Activated naive CD8-positive, alpha-beta T cell treated with anti-CD3 and anti-CD28 coated beads, Interleukin-2, amount 50 U/mL, for 16 hours (primary cell): ENCODE data around the gene HCN2.
"Not testable (repeated sequence)": the region's sequence is repeated elsewhere in the genome, so short reads cannot be mapped to it uniquely, and the experiment has no call there.

ENCODE experiments used
- DNase-seq: peaks from one replicate; pipeline ENCODE4 v3.0.0-alpha.2; 2020; ENCODE audit warnings: low read depth, low spot score

The HCN2 gene

DNA sequence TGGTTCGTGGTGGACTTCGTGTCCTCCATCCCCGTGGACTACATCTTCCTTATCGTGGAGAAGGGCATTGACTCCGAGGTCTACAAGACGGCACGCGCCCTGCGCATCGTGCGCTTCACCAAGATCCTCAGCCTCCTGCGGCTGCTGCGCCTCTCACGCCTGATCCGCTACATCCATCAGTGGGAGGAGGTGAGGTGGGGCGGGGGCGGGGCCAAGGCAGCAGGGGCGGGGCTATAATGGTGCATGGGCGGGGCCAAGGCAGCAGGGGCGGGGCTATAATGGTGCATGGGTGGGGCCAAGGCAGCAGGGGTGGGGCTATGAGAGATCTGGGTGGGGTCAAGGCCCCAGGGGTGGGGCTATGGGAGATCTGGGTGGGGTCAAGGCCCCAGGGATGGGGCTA is 14.1 kb downstream of the HCN2 start:
- not testable (repeated sequence) for DNase-seq

GRCh38 chr19:604355-604754 is 14.7 kb downstream of the HCN2 start:
- DNase-seq = no peak

GRCh38 chr19:605061-605971 is 15.6 kb downstream of the HCN2 start:
- DNase-seq = not testable (repeated sequence)

- no peak for DNase-seq
Observed at GRCh38 chr19:607301-608154, 17.8 kb downstream of the HCN2 start.

DNA sequence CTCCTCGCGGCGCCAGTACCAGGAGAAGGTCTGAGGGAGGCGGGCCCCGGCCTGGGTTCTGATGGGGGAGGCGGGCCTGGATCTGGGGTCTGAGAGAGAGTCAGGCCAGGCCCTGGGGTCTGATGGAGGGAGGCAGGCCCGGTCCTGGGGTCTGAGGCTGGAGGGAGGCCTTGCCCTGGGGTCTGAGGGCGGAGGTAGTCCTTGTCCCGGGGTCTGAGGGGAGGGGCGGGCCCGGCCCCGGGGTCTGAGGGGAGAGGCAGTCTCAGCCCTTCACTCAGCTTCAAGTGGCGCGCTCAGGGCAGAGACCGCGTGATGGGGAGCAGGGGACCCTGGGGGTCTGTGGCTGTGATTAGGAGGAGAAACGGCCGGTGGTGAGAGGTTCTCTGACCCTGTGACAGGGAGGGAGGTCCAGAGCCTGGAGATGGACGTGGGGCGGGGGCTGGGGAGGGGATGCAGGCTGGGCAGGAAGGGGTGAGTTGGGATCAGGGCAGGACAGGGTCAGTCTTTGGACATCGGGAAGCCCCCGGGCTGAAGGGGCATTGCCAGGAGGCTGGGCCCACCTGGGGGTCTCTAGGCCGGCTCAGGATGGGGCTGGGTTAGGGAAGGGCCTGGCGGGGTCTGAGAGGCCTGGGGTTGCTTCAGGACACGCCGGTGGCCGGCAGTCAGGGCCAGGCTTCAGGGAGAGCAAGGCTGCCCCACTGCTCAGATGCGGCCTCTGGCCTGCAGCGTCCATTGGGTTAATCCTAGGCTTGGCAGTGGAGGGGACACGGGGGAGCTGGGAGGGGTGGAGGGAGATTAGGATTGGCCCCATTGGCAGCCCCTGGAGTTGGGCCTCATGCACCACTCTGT is 18.7 kb downstream of the HCN2 start:
- DNase-seq = no peak

DNA sequence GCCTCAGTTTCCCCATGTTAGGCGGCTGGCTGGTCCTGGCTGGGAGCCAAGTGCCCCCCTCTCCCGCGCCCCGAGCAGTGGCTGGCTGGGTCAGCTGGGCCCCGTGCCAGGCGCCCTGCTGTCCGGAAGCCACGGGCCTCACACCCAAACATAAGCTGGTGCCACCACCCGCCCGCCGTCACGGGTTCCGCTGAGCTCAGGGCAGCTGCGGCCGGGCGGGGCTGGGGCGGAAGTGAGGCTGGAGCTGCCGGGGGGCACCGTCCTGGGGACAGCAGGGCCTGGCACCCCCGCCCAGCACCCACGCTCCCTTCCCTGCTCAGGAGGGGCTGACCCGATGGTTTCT is 19.3 kb downstream of the HCN2 start:
- DNase-seq = no peak

DNA sequence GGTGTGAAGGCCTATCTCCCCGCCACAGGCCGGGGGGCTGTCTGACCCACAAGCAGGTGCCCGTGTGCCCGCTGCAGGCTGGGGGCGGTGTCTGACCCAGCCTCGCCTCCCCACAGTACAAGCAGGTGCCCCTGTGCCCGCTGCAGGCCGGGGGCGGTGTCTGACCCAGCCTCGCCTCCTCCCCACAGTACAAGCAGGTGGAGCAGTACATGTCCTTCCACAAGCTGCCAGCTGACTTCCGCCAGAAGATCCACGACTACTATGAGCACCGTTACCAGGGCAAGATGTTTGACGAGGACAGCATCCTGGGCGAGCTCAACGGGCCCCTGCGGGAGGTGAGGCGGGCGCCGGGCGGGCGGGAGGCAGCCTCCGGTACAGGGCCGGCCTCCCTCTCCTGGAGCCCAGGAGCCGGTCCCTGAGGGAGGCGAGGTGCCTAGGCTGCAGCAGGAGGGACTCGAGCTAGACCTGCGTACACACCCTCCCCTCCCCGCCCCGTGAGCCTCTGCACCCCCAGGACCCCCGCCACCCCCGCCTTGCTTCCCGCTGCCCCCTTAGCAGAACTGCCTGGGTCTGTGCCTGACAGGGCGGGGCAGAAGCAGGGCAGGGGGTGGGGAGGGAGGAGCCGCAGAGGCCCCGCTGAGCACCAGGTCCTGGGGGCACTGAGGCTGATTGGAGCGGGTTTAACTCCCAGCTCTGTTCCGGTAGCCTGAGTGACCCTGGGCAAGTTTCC is 20.6 kb downstream of the HCN2 start:
- no peak for DNase-seq

- no peak for DNase-seq
Observed at GRCh38 chr19:610801-611480, 21.3 kb downstream of the HCN2 start.

DNA sequence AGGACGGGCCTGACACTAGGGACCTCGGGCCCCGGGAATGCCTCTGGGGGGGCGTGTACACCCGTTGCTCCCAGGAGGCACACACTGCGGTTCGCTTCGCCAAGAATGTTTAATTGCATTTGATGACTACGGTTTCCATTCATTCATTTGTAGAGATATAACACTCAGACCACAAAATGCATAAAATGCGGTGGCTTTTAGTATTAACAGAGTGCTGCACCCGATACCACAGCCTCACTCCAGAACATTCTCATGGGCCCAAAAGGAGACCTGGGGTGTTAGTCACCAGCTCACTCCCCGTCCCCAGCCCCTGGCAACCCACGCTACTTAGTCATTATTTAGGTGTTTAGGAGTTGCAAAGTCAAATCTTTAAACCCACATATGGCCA is 21.8 kb downstream of the HCN2 start:
- no peak for DNase-seq

GRCh38 chr19:612941-613340 is 23.3 kb downstream of the HCN2 start:
- DNase-seq = no peak

DNA sequence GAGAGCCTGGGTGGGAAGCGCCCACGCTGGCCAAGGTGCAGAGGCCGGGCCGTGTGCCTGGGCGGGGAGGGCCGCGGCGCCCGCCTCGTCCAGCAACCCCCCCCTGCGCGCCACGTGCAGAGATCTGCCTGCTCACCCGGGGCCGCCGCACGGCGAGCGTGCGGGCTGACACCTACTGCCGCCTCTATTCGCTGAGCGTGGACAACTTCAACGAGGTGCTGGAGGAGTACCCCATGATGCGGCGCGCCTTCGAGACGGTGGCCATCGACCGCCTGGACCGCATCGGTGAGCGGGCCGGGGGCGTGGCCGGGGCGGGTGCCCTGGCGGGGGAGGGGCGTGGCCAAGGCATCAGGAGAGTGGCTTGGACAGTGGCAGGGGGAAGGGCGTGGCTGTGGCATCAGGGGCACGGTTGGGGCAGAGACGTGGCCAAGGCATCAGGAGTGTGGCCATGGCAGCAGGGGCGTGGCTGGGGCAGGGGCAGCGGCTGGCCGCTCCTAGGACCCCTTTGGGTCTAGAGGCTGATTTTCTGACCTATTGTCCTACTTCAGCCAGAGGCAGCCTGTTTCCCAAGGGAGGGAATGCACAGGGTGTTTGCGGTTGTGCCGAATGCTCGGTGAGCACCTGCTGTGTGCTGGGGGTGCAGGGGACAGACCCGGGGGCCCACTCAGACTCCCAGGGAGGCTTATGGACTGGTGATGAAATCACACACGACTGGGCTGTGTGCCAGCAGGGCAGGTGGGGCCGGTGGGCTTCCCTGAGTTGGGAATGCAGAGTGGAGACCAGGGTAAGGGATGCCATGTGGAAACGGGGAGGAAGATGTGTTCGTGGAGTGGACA is 24.3 kb downstream of the HCN2 start:
- DNase-seq = no peak

GRCh38 chr19:615619-616018 is 25.9 kb downstream of the HCN2 start:
- no peak for DNase-seq

DNA sequence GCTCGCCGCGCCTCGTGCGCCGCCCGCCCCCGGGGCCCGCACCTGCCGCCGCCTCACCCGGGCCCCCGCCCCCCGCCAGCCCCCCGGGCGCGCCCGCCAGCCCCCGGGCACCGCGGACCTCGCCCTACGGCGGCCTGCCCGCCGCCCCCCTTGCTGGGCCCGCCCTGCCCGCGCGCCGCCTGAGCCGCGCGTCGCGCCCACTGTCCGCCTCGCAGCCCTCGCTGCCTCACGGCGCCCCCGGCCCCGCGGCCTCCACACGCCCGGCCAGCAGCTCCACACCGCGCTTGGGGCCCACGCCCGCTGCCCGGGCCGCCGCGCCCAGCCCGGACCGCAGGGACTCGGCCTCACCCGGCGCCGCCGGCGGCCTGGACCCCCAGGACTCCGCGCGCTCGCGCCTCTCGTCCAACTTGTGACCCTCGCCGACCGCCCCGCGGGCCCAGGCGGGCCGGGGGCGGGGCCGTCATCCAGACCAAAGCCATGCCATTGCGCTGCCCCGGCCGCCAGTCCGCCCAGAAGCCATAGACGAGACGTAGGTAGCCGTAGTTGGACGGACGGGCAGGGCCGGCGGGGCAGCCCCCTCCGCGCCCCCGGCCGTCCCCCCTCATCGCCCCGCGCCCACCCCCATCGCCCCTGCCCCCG is 26.5 kb downstream of the HCN2 start:
- no peak for DNase-seq

GRCh38 chr19:616747-617526 is 27.3 kb downstream of the HCN2 start:
- DNase-seq = no peak

- no peak for DNase-seq
Observed at GRCh38 chr19:617551-618246, 28.0 kb downstream of the HCN2 start.

GRCh38 chr19:618247-618619 is 28.6 kb downstream of the HCN2 start:
- no peak for DNase-seq

DNA sequence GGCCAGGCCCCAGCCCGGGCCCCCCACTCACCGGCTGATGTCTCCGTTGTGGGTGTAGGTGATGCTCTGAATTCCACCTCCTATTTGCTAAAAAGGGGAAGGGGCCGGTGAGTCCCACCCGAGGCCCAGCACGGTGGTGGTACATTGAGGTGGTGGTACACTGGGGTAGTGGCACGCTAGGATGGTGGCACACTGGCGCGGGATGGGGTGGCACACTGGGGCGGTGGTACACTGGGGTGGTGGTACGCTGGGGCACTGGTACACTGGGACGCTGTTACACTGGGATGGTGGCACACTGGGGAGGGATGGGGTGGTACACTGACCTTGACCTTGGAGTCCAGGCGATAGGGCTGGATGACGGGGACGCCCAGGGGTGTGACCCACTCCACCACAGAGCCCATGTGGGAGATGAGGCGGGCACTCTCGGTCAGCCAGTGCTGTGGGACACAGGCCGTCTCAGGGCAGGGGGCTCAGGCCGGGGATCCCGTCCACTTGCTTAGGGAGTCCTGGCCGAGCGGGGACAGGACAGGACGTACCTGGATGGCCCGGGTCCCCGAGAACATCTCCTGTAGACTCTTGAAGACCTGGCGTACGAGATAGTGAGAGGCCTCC is 29.1 kb downstream of the HCN2 start:
- no peak for DNase-seq
